Measurements from ENCODE around the gene CCNC. TPM values are rescaled to one million over a fixed set of nuclear protein-coding genes. Genes with fewer than 3 reads are reported as not detected.

CCNC gene
- total RNA-seq, 1 experiment from 2014 or later, result 94.6 TPM

- Mint-ChIP-seq H3K9me3 (ENCODE audit: unreplicated experiment) (no peaks in the 10 kb centered on the region), H3K27ac (ENCODE audit: unreplicated experiment) (no peak overlapping the region), H3K4me3 (ENCODE audit: unreplicated experiment) (no peak overlapping the region), H3K4me1 (ENCODE audit: low read depth, unreplicated experiment) (no peaks in the 10 kb centered on the region), H3K36me3 (ENCODE audit: insufficient read depth, unreplicated experiment) (no peaks in the 10 kb centered on the region), H3K27me3 (ENCODE audit: insufficient read depth, unreplicated experiment) (peaks cover 36% of the 10 kb centered on the region)
- no peak for TF ChIP-seq CTCF (IDR thresholded peaks at IDR 0.05; ENCODE audit: insufficient read depth in 1 of 2, low read depth in 1 of 2, low read length in 1 of 2, severe bottlenecking in 1 of 2, unreplicated experiment in 1 of 2)
- Histone ChIP-seq H3K27me3 (replicated peaks; ENCODE audit: control insufficient read depth, insufficient read depth, low read length) (no peaks in the 10 kb centered on the region; the same call in 1 of the 2 replicates), H3K4me1 (no peaks in the 10 kb centered on the region), H3K36me3 (ENCODE audit: control insufficient read depth, insufficient read depth, low read length) (no peaks in the 10 kb centered on the region), H3K9me3 (no peaks in the 10 kb centered on the region), H3K4me3 (ENCODE audit: low read depth, low read length) (no peak overlapping the region)
- intact Hi-C loops (cut with micrococcal nuclease; ENCODE audit: unreplicated experiment), result no loop called here
- DNase-seq, result no peak
- POLR2A ChIA-PET, result interaction anchor here (0.6 kb wide), 1 partner anchor 1669 kb away, joined by 5 read pairs; no protein-coding TSS in a partner anchor
- BruUV-seq (replicated peaks), result no TSS peak
- CTCF ChIA-PET, result no interaction called here
Observed at GRCh38 chr6:99607416-99608036, 39.1 kb upstream of the CCNC start.

GRCh38 chr6:99606656-99607415 is 38.4 kb upstream of the CCNC start, which contains the start of gene PRDM13:
Gene PRDM13, plus strand, starts transcription at chr6:99606833. Its CDS starts 202 bp downstream, at chr6:99607035.
- Mint-ChIP-seq H3K27me3 (ENCODE audit: insufficient read depth, unreplicated experiment) (peaks cover 39% of the 10 kb centered on the region), H3K9me3 (ENCODE audit: unreplicated experiment) (no peaks in the 10 kb centered on the region), H3K4me1 (ENCODE audit: low read depth, unreplicated experiment) (no peaks in the 10 kb centered on the region), H3K4me3 (ENCODE audit: unreplicated experiment) (no peak within 1 kb of the TSS), H3K36me3 (ENCODE audit: insufficient read depth, unreplicated experiment) (no peaks in the 10 kb centered on the region), H3K27ac (ENCODE audit: unreplicated experiment) (no peak within 1 kb of the TSS)
- intact Hi-C loops (cut with micrococcal nuclease; ENCODE audit: unreplicated experiment), result no loop called here
- H3K9me3 ChIP-seq, result no peaks in the 10 kb centered on the region
- DNase-seq, result no peak
- POLR2A ChIA-PET, result no interaction called here
- H3K4me3 ChIP-seq (ENCODE audit: low read depth, low read length), result no peak within 1 kb of the TSS
- no TSS peak for BruUV-seq (replicated peaks)
- no peaks in the 10 kb centered on the region for H3K4me1 ChIP-seq
- no peaks in the 10 kb centered on the region for H3K36me3 ChIP-seq (ENCODE audit: control insufficient read depth, insufficient read depth, low read length)
- CTCF ChIA-PET, result interaction anchor here (0.7 kb wide), 1 partner anchor 18 kb away, joined by 3 read pairs; no protein-coding TSS in a partner anchor
- no peaks in the 10 kb centered on the region; the same call in 1 of the 2 replicates for H3K27me3 ChIP-seq (replicated peaks; ENCODE audit: control insufficient read depth, insufficient read depth, low read length)
- TF ChIP-seq CTCF (IDR thresholded peaks at IDR 0.05; ENCODE audit: insufficient read depth in 1 of 2, low read depth in 1 of 2, low read length in 1 of 2, severe bottlenecking in 1 of 2, unreplicated experiment in 1 of 2), result no peak

- Mint-ChIP-seq H3K36me3 (ENCODE audit: insufficient read depth, unreplicated experiment) (no peaks in the 10 kb centered on the region), H3K27me3 (ENCODE audit: insufficient read depth, unreplicated experiment) (peaks cover 39% of the 10 kb centered on the region), H3K9me3 (ENCODE audit: unreplicated experiment) (no peaks in the 10 kb centered on the region), H3K4me3 (ENCODE audit: unreplicated experiment) (no peak overlapping the region), H3K27ac (ENCODE audit: unreplicated experiment) (no peak overlapping the region), H3K4me1 (ENCODE audit: low read depth, unreplicated experiment) (no peaks in the 10 kb centered on the region)
- no peaks in the 10 kb centered on the region for H3K36me3 ChIP-seq (ENCODE audit: control insufficient read depth, insufficient read depth, low read length)
- BruUV-seq (replicated peaks), result no TSS peak
- H3K27me3 ChIP-seq (replicated peaks; ENCODE audit: control insufficient read depth, insufficient read depth, low read length), result no peaks in the 10 kb centered on the region; the same call in 1 of the 2 replicates
- DNase-seq, result no peak
- no peak overlapping the region for H3K4me3 ChIP-seq (ENCODE audit: low read depth, low read length)
- TF ChIP-seq CTCF (IDR thresholded peaks at IDR 0.05; ENCODE audit: insufficient read depth in 1 of 2, low read depth in 1 of 2, low read length in 1 of 2, severe bottlenecking in 1 of 2, unreplicated experiment in 1 of 2), result no peak
- ChIA-PET POLR2A (no interaction called here), CTCF (interaction anchor here (0.7 kb wide), 1 partner anchor 17 kb away, joined by 3 read pairs; no protein-coding TSS in a partner anchor)
- no peaks in the 10 kb centered on the region for H3K4me1 ChIP-seq
- intact Hi-C loops (cut with micrococcal nuclease; ENCODE audit: unreplicated experiment), result no loop called here
- H3K9me3 ChIP-seq, result no peaks in the 10 kb centered on the region
Observed at GRCh38 chr6:99605911-99606655, 37.6 kb upstream of the CCNC start.

Data from Caco-2 (cell line).